Hematopoietic multipotent progenitor cell treated with erythropoietin and hydrocortisone succinate and interleukin-3 and kit ligand, for 17 days (in vitro differentiated cells): Measurements from ENCODE around the gene CUL4B.
"Not testable (repeated sequence)": the region's sequence is repeated elsewhere in the genome, so short reads cannot be mapped to it uniquely, and the experiment has no call there.

Experiments used
- DNase-seq: peaks from one replicate; pipeline ENCODE4 v3.0.0-alpha.2; 2015; ENCODE audit warnings: low spot score

CUL4B gene

GRCh38 chrX:120522820-120523219 lies 37.9 kb downstream of the CUL4B start:
- no peak for DNase-seq

- no peak for DNase-seq
These were observed 42.8 kb downstream of the CUL4B start for GRCh38 chrX:120517936-120518335.

- peak; percentile 25 for DNase-seq
These were observed 46.5 kb downstream of the CUL4B start for GRCh38 chrX:120514236-120514635.

- no peak for DNase-seq
These were observed 48.1 kb downstream of the CUL4B start for GRCh38 chrX:120512627-120513026.

GRCh38 chrX:120512222-120512621 lies 48.5 kb downstream of the CUL4B start:
- DNase-seq = no peak

GRCh38 chrX:120504569-120504968 lies 56.2 kb downstream of the CUL4B start:
- no peak for DNase-seq

GRCh38 chrX:120499301-120500072 lies 61.3 kb downstream of the CUL4B start:
- no peak for DNase-seq

- not testable (repeated sequence) for DNase-seq
These were observed 70.6 kb downstream of the CUL4B start for GRCh38 chrX:120490119-120490518.

GRCh38 chrX:120486786-120487185 lies 74.0 kb downstream of the CUL4B start:
- no peak for DNase-seq

- peak; percentile 84 for DNase-seq
These were observed 74.9 kb downstream of the CUL4B start for GRCh38 chrX:120485638-120486520.

GRCh38 chrX:120485315-120485637 lies 75.5 kb downstream of the CUL4B start:
- no peak for DNase-seq

GRCh38 chrX:120477453-120477852 lies 83.3 kb downstream of the CUL4B start:
- DNase-seq = no peak

- no peak for DNase-seq
These were observed 84.0 kb downstream of the CUL4B start for GRCh38 chrX:120476714-120477113.

- DNase-seq = peak; percentile 36
These were observed 85.3 kb downstream of the CUL4B start for GRCh38 chrX:120475447-120475846.
